Tibial artery (tissue), 4 donors: ENCODE data around the gene KIF16B.
"Not testable (repeated sequence)": the region's sequence is repeated elsewhere in the genome, so short reads cannot be mapped to it uniquely, and the experiment has no call there.

ENCODE experiments used
- DNase-seq, 2 donors: peaks; one replicate each; pipeline ENCODE4 v3.0.0-alpha.2; 2019
- H3K27ac ChIP-seq, 2 donors: fragments of 200-600 bp; sonication (generic) in 1 of 2; 1 replicate in 1 of 2; 2 replicates in 1 of 2; pipeline ENCODE4 v1.5.1; 2018 to 2019; ENCODE audit warnings: mild to moderate bottlenecking in 1 of 2
- H3K27me3 ChIP-seq, 2 donors: fragments of 200-600 bp; sonication (generic) in 1 of 2; one replicate each; pipeline versions ENCODE4 v1.5.1 to v1.6.0; 2016 to 2019
- H3K36me3 ChIP-seq, 3 donors: fragments of 200-600 bp; sonication (generic) in 2 of 3; one replicate each; pipeline ENCODE4 v1.5.1; 2016 to 2019; ENCODE audit warnings: mild to moderate bottlenecking in 2 of 3
- H3K4me1 ChIP-seq, 4 donors: fragments of 200-600 bp; sonication (generic) in 2 of 4; 1 replicate in 3 of 4; 2 replicates in 1 of 4; pipeline ENCODE4 v1.5.1; 2016 to 2019
- H3K4me3 ChIP-seq, 2 donors: fragments of 200-600 bp; sonication (generic) in 1 of 2; 1 replicate in 1 of 2; 2 replicates in 1 of 2; pipeline ENCODE4 v1.5.1; 2018 to 2019; ENCODE audit warnings: mild to moderate bottlenecking in 2 of 2
- H3K9me3 ChIP-seq, 3 donors: fragments of 200-600 bp; sonication (generic) in 1 of 3; one replicate each; pipeline ENCODE4 v1.5.1; 2016 to 2019
- intact Hi-C: fragments of 100-400 bp; cut with DNase I; formaldehyde crosslinking; loops from one replicate; pipeline ENCODE4 v1.15.0; 2023; ENCODE audit warnings: low total_unique reads
- TF ChIP-seq, protein P1 (sequence below), 2 experiments: fragments of 200-600 bp in 1 of 2; fragments of 450-650 bp in 1 of 2; IDR thresholded peaks; one replicate each; pipeline ENCODE4 v1.5.1; 2017 to 2019; ENCODE audit warnings: antibody characterized with exemption in 2 of 2, mild to moderate bottlenecking in 1 of 2, moderate library complexity in 1 of 2

The KIF16B gene

GRCh38 chr20:16526433-16527380 is 46.5 kb downstream of the KIF16B start:
- intact Hi-C loops = no loop called here
- no peak overlapping the region for H3K27ac ChIP-seq

DNA sequence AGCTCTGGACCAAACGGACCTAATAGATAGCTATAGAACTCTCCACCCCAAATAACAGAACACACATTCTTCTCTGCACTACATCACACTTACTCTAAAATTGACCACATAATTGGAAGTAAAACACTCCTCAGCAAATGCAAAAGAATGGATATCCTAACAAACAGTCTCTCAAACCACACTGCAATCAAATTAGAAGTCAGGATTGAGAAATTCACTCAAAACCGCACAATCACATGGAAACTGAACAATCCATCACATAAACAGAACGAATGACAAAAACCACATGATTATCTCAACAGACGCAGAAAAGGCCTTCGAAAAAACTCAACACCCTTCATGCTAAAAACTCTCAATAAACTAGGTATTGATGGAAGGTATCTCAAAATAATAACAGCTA is 50.6 kb downstream of the KIF16B start:
- H3K9me3 ChIP-seq, intact Hi-C loops, DNase-seq, H3K4me1 ChIP-seq, H3K27me3 ChIP-seq, H3K27ac ChIP-seq, H3K4me3 ChIP-seq: not testable (repeated sequence)
- peaks cover 15 to 29% (median 21%) of the 10 kb centered on the region in 3 donors for H3K36me3 ChIP-seq

More at GRCh38 chr20:16526433-16527380, 46.5 kb downstream of the KIF16B start:
- DNase-seq = no peak
- Histone ChIP-seq H3K4me1 (no peaks in the 10 kb centered on the region), H3K9me3 (no peaks in the 10 kb centered on the region), H3K36me3 (peaks cover 14 to 18% (median 15%) of the 10 kb centered on the region in 3 donors), H3K4me3 (no peak overlapping the region), H3K27me3 (no peaks in the 10 kb centered on the region)
- TF ChIP-seq, protein P1, sequence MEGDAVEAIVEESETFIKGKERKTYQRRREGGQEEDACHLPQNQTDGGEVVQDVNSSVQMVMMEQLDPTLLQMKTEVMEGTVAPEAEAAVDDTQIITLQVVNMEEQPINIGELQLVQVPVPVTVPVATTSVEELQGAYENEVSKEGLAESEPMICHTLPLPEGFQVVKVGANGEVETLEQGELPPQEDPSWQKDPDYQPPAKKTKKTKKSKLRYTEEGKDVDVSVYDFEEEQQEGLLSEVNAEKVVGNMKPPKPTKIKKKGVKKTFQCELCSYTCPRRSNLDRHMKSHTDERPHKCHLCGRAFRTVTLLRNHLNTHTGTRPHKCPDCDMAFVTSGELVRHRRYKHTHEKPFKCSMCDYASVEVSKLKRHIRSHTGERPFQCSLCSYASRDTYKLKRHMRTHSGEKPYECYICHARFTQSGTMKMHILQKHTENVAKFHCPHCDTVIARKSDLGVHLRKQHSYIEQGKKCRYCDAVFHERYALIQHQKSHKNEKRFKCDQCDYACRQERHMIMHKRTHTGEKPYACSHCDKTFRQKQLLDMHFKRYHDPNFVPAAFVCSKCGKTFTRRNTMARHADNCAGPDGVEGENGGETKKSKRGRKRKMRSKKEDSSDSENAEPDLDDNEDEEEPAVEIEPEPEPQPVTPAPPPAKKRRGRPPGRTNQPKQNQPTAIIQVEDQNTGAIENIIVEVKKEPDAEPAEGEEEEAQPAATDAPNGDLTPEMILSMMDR (IDR thresholded peaks at IDR 0.05) = no peak

DNA sequence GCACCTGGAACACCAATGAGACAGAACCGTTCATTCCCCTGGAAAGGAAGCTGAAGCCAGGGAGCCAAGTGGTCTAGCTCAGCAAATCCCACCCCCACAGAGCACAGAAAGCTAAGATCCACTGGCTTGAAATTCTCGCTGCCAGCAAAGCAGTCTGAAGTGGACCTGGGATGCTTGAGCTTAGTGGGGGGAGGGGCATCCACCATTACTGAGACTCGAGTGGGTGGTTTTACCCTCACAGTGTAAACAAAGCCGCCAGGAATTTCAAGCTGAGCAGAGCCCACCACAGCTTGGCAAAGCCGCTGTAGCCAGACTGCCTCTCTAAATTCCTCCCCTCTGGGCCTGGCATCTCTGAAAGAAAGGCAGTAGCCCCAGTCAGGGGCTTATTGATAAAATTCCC is 53.1 kb downstream of the KIF16B start:
- no peak for DNase-seq
- intact Hi-C loops = no loop called here
- TF ChIP-seq, protein P1 (IDR thresholded peaks at IDR 0.05) = no peak

GRCh38 chr20:16519673-16520072 is 53.6 kb downstream of the KIF16B start:
- H3K27ac ChIP-seq, H3K9me3 ChIP-seq, DNase-seq, H3K27me3 ChIP-seq, H3K4me3 ChIP-seq, H3K4me1 ChIP-seq: not testable (repeated sequence)
- peaks cover 7 to 19% (median 10%) of the 10 kb centered on the region in 3 donors for H3K36me3 ChIP-seq
- intact Hi-C loops = loop anchor here (10.0 kb wide), 1 partner anchor 235 kb away; no protein-coding TSS in a partner anchor

More for the DNA sequence above, 53.1 kb downstream of the KIF16B start:
- no peaks in the 10 kb centered on the region for H3K9me3 ChIP-seq
- no peaks in the 10 kb centered on the region for H3K4me1 ChIP-seq
- H3K27me3 ChIP-seq = no peaks in the 10 kb centered on the region
- no peak overlapping the region for H3K4me3 ChIP-seq
- no peak overlapping the region for H3K27ac ChIP-seq
- H3K36me3 ChIP-seq = peaks cover 12 to 24% (median 15%) of the 10 kb centered on the region in 3 donors

- H3K36me3 ChIP-seq = peaks cover 3 to 20% (median 7%) of the 10 kb centered on the region in 3 donors
- H3K4me3 ChIP-seq = no peak overlapping the region
- TF ChIP-seq, protein P1 (IDR thresholded peaks at IDR 0.05) = no peak
- no peaks in the 10 kb centered on the region for H3K9me3 ChIP-seq
- H3K27me3 ChIP-seq = no peaks in the 10 kb centered on the region
- H3K27ac ChIP-seq = no peak overlapping the region
- no peak for DNase-seq
- intact Hi-C loops = loop anchor here (10.0 kb wide), 1 partner anchor 236 kb away; no protein-coding TSS in a partner anchor
- H3K4me1 ChIP-seq = no peaks in the 10 kb centered on the region
Measured at GRCh38 chr20:16518784-16519084, 54.5 kb downstream of the KIF16B start.

DNA sequence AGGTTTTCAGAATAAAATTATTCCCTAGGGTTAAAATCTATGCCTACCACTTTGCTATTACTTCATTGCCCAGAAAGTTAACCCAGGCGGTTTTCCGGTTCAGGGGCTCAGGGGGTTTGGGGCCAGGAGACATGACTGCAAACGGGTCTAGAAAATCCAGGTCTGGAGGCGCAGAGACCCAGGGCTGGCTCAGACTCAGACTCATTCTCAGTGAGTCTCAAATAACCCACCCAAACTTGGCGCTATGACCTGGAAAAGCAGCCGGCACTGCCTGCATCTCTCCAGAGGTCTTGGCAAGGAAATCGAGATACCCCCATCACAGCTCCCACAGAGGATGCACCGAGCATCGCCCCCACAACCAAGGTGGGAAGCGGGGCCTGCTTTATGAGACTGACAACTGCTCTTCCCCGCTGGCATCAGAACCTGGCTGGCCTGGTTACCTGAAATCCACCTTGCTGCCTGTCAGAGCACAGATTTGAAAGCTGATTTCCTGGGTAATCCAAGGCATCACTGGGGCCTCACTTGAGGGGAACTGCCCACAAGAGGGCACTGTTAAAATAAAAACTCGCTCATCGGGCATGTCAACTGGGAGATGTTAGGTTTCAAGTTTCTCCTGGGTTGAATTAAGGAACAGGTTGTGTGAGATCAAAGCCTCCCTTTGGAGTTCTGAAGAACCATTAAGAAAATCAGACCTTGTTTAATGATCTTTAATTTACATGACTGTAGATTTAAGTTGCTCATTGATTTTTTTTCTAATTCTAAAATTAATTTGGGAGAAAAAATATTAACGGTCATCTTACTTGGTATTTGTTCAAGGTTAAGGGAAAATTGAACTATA is 55.1 kb downstream of the KIF16B start:
- H3K4me3 ChIP-seq = no peak overlapping the region
- TF ChIP-seq, protein P1 (IDR thresholded peaks at IDR 0.05) = peak; percentile 24 to 28
- H3K36me3 ChIP-seq = peaks cover 0 to 22% (median 9%) of the 10 kb centered on the region in 3 donors
- no peaks in the 10 kb centered on the region for H3K27me3 ChIP-seq
- no peak for DNase-seq
- intact Hi-C loops = loop anchor here (10.0 kb wide), 1 partner anchor 237 kb away; no protein-coding TSS in a partner anchor
- H3K9me3 ChIP-seq = no peaks in the 10 kb centered on the region
- H3K4me1 ChIP-seq = no peaks in the 10 kb centered on the region
- no peak overlapping the region for H3K27ac ChIP-seq
